ENCODE results near the gene SUMF1. TPM values are rescaled to one million over a fixed set of nuclear protein-coding genes. Genes with fewer than 3 reads are reported as not detected.

SUMF1 gene
- polyA plus RNA-seq, 3 donors, result 25.7 to 80.4 (median 74.2) TPM

DNA sequence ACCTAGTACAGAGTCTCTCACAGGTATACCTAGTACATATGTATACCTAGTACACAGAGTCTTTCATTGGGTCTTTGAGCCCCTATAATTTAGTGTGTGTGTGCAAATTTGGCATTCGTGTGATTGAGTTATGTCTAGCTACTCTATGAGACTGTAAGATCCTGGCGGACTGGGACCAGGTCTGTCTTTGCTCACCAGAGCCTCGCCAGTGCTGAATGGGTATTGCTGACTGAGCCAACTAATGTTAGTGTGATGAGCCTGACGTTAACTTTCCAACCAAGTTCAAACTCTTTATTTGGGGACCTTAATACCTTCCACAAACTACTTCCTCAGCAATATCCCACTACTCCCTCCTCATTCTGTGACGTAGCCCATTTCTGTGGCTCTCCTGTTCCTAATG lies 128.3 kb downstream of the SUMF1 start:
- Histone ChIP-seq H3K36me3 (replicated peaks in 1 of 2; ENCODE audit: control insufficient read depth in 1 of 2, insufficient read depth in 2 of 2, low read length in 2 of 2) (peaks cover 0 to 6% of the 10 kb centered on the region in 2 donors), H4K20me1 (ENCODE audit: insufficient read depth, low read length) (no peaks in the 10 kb centered on the region), H3K27ac (ENCODE audit: low read depth in 1 of 2, low read length in 2 of 2) (no peak overlapping the region), H3K27me3 (ENCODE audit: control insufficient read depth in 2 of 2, insufficient read depth in 2 of 2, low read length in 2 of 2) (no peaks in the 10 kb centered on the region), H3K9ac (ENCODE audit: insufficient read depth, low read length, poor library complexity, severe bottlenecking) (no peak overlapping the region), H3K4me2 (replicated peaks; ENCODE audit: extremely low read depth, low read length, poor library complexity, severe bottlenecking) (no peak overlapping the region), H3K4me3 (replicated peaks in 1 of 3; ENCODE audit: low read depth in 2 of 3, low read length in 3 of 3) (no peak overlapping the region), H3K79me2 (ENCODE audit: insufficient read depth, low read length) (no peaks in the 10 kb centered on the region), H3K4me1 (ENCODE audit: control insufficient read depth in 1 of 2, insufficient read depth in 2 of 2, low read length in 2 of 2) (peaks cover 10% of the 10 kb centered on the region in 2 donors), H3K9me3 (replicated peaks in 1 of 2; ENCODE audit: control insufficient read depth in 1 of 2, insufficient read depth in 1 of 2, low read length in 2 of 2) (no peaks in the 10 kb centered on the region), H2AFZ (ENCODE audit: insufficient read depth, low read depth, low read length, poor library complexity, severe bottlenecking) (no peak overlapping the region)
- 100% methylated on average over 4 of the region's 5 CpGs for WGBS (ENCODE audit: insufficient coverage)
- Mint-ChIP-seq H3K9me3 (no peaks in the 10 kb centered on the region), H3K36me3 (peaks cover 8 to 18% of the 10 kb centered on the region in 2 donors), H3K4me3 (no peak overlapping the region), H3K27me3 (ENCODE audit: low read depth in 3 of 3) (no peaks in the 10 kb centered on the region), H3K4me1 (peaks cover 11% of the 10 kb centered on the region), H3K27ac (no peak overlapping the region)
- intact Hi-C loops (cut with micrococcal nuclease), result no loop called here
- no peak for DNase-seq
- TF ChIP-seq, protein P1, sequence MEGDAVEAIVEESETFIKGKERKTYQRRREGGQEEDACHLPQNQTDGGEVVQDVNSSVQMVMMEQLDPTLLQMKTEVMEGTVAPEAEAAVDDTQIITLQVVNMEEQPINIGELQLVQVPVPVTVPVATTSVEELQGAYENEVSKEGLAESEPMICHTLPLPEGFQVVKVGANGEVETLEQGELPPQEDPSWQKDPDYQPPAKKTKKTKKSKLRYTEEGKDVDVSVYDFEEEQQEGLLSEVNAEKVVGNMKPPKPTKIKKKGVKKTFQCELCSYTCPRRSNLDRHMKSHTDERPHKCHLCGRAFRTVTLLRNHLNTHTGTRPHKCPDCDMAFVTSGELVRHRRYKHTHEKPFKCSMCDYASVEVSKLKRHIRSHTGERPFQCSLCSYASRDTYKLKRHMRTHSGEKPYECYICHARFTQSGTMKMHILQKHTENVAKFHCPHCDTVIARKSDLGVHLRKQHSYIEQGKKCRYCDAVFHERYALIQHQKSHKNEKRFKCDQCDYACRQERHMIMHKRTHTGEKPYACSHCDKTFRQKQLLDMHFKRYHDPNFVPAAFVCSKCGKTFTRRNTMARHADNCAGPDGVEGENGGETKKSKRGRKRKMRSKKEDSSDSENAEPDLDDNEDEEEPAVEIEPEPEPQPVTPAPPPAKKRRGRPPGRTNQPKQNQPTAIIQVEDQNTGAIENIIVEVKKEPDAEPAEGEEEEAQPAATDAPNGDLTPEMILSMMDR (IDR thresholded peaks at IDR 0.05), result no peak

DNA sequence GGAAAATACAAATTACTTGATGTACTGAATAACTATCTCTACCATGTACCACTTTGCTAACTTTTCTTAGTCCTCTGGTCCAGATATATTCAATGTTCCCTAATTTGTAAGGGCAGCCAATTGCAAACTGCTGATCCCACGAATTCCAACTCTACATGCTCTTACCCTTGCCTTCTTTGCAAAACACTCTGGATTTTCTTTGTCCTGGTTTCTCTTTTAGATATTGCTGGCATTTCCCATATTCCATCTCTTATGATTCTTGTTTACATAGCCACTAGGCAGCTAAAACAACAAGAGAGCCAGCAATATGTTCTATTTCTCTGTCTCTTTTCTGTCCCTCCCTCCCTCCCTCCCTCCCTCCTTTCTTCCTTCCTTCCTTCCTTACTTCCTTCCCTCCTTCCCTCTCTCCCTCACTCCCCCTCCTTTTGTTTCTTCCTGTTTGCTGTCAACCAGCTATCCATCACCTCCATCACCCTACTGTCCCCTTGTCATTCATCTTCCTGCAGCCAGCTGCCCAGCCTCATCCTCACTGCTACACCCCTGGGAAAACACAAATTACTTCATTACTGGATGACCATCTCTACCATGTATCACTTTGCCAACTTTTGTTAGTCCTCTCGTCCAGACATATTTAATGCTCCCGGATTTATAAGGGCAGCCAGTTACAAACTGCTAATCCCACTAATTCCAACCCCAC lies 130.1 kb downstream of the SUMF1 start:
- no peak overlapping the region for H3K9ac ChIP-seq (ENCODE audit: insufficient read depth, low read length, poor library complexity, severe bottlenecking)
- H3K36me3 ChIP-seq (replicated peaks in 1 of 2; ENCODE audit: control insufficient read depth in 1 of 2, insufficient read depth in 2 of 2, low read length in 2 of 2), result peaks cover 0 to 6% of the 10 kb centered on the region in 2 donors
- intact Hi-C loops (cut with micrococcal nuclease), result no loop called here
- WGBS (ENCODE audit: insufficient coverage), result 100% methylated on average over 3 of the region's 3 CpGs
- DNase-seq, result no peak
- Mint-ChIP-seq H3K9me3 (peaks cover 0 to 2% (median 0%) of the 10 kb centered on the region in 7 donors), H3K36me3 (peaks cover 8 to 18% of the 10 kb centered on the region in 2 donors), H3K4me3 (no peak overlapping the region), H3K27ac (no peak overlapping the region), H3K27me3 (ENCODE audit: low read depth in 3 of 3) (no peaks in the 10 kb centered on the region), H3K4me1 (peaks cover 11% of the 10 kb centered on the region)
- H3K4me3 ChIP-seq (replicated peaks in 1 of 3; ENCODE audit: low read depth in 2 of 3, low read length in 3 of 3), result no peak overlapping the region
- TF ChIP-seq, protein P1 (IDR thresholded peaks at IDR 0.05), result no peak
- H2AFZ ChIP-seq (ENCODE audit: insufficient read depth, low read depth, low read length, poor library complexity, severe bottlenecking), result no peak overlapping the region
- H3K9me3 ChIP-seq (replicated peaks in 1 of 2; ENCODE audit: control insufficient read depth in 1 of 2, insufficient read depth in 1 of 2, low read length in 2 of 2), result no peaks in the 10 kb centered on the region
- no peak overlapping the region for H3K4me2 ChIP-seq (replicated peaks; ENCODE audit: extremely low read depth, low read length, poor library complexity, severe bottlenecking)
- H3K27ac ChIP-seq (ENCODE audit: low read depth in 1 of 2, low read length in 2 of 2), result no peak overlapping the region
- no peaks in the 10 kb centered on the region for H3K79me2 ChIP-seq (ENCODE audit: insufficient read depth, low read length)
- H3K4me1 ChIP-seq (ENCODE audit: control insufficient read depth in 1 of 2, insufficient read depth in 2 of 2, low read length in 2 of 2), result peaks cover 10% of the 10 kb centered on the region in 2 donors
- no peaks in the 10 kb centered on the region for H4K20me1 ChIP-seq (ENCODE audit: insufficient read depth, low read length)
- no peaks in the 10 kb centered on the region for H3K27me3 ChIP-seq (ENCODE audit: control insufficient read depth in 2 of 2, insufficient read depth in 2 of 2, low read length in 2 of 2)
